Measurements from ENCODE around the gene ARL4D. TPM values are rescaled to one million over a fixed set of nuclear protein-coding genes. Genes with fewer than 3 reads are reported as not detected.

Gene ARL4D
- total and polyA plus RNA-seq, 2 of the 8 experiments (the other 6 are each of a cell fraction or from before 2014, with no cell fraction given) = 8.4 to 9.2 TPM

- TF ChIP-seq CHD7 (IDR thresholded peaks at IDR 0.05; ENCODE audit: insufficient replicate concordance, low read length) = no peak
Observed at GRCh38 chr17:43406676-43407645, 8.2 kb downstream of the ARL4D start (continued).
